Cardiac fibroblast (primary cell): ENCODE results near the gene RAB3C.

Experiments used
- DNase-seq, 2 donors: peaks; one replicate each; pipeline versions ENCODE4 v3.0.0 to v3.0.0-alpha.2; 2010; ENCODE audit warnings: low read depth in 2 of 2
- H3K4me3 ChIP-seq, 2 donors: replicated peaks in 1 of 2; 1 replicate in 1 of 2; 2 replicates in 1 of 2; pipeline ENCODE4 v1.5.1; 2011; ENCODE audit warnings: low read depth in 2 of 2, low read length in 2 of 2, mild to moderate bottlenecking in 2 of 2, moderate library complexity in 1 of 2
- TF ChIP-seq, protein P1 (sequence below): IDR thresholded peaks from one replicate; pipeline ENCODE4 v1.5.1; 2011; ENCODE audit warnings: low read depth, mild to moderate bottlenecking, low read length, inconsistent platforms

Gene RAB3C

GRCh38 chr5:58714046-58714445 is 131.2 kb downstream of the RAB3C start:
- no peak for DNase-seq

DNA sequence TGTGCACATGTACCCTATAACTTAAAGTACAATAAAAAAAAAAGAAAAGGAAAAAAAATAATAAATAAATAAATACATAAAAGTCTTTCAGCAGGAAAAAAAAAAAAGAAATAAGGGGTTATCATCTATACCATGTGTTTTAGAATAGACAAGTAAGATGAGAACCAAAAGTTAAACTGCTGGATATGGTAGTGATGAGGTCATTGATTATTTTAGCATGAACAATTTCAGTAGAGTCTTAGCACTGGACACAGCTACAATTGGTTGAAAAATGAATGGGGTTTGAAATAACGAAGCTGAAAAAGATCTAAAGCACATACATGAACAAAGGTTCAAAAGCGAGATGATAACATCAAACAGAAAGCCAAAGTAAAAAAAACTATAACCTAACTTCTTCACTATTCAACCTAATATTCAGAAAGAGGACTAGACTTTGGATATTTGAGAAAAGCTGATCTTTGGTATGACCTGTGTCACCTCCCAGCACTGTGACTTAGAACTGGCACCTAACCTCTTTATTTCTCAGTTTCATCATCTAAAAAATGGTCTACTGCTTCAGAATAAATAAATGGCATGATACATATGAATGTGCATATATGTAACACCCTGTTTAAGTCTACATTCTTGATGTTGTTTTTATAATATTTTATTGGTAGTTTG is 133.3 kb downstream of the RAB3C start:
- no peak for DNase-seq
- H3K4me3 ChIP-seq, result no peak overlapping the region
- TF ChIP-seq, protein P1, sequence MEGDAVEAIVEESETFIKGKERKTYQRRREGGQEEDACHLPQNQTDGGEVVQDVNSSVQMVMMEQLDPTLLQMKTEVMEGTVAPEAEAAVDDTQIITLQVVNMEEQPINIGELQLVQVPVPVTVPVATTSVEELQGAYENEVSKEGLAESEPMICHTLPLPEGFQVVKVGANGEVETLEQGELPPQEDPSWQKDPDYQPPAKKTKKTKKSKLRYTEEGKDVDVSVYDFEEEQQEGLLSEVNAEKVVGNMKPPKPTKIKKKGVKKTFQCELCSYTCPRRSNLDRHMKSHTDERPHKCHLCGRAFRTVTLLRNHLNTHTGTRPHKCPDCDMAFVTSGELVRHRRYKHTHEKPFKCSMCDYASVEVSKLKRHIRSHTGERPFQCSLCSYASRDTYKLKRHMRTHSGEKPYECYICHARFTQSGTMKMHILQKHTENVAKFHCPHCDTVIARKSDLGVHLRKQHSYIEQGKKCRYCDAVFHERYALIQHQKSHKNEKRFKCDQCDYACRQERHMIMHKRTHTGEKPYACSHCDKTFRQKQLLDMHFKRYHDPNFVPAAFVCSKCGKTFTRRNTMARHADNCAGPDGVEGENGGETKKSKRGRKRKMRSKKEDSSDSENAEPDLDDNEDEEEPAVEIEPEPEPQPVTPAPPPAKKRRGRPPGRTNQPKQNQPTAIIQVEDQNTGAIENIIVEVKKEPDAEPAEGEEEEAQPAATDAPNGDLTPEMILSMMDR, result no peak

More at GRCh38 chr5:58714046-58714445, 131.2 kb downstream of the RAB3C start:
- no peak overlapping the region for H3K4me3 ChIP-seq
- TF ChIP-seq, protein P1, result no peak

GRCh38 chr5:58716713-58717112 is 133.8 kb downstream of the RAB3C start:
- no peak overlapping the region for H3K4me3 ChIP-seq
- no peak for DNase-seq
- TF ChIP-seq, protein P1, result no peak

GRCh38 chr5:58717303-58718007 is 134.6 kb downstream of the RAB3C start:
- no peak for DNase-seq
- no peak overlapping the region for H3K4me3 ChIP-seq
- TF ChIP-seq, protein P1, result no peak

DNA sequence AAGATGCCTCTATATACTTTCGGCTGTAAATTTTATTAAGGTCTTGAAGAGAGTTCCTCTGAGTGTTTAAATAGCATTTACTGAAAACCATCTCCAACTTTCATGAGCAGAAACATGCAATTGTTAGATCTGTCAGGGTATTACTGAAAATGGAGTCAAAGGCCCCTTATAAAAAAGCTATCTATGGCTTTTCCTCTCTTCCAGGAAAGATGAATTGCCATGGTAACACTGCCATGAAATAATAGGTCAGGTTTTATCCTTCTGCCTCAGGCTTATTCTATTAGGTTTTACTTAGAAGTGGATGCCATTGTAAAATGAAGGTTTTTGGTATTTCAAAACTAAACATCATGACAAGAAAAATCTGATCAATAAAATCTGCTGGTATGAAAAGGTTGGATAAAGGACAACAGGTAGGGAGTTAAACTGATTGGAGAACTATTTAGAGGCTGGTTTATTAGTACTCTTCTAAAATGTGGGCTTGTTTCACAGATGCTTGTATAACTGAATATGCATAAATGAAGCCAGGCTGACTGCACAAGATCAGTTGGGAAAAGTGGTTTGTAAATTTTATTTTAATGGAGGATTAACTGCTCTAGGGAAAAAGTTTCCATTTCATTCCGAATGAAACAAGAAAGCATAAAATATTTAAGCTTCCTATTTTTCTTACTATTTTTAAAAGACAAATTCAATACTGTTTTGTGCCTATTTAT is 135.5 kb downstream of the RAB3C start:
- H3K4me3 ChIP-seq, result no peak overlapping the region
- TF ChIP-seq, protein P1, result no peak
- DNase-seq, result no peak

DNA sequence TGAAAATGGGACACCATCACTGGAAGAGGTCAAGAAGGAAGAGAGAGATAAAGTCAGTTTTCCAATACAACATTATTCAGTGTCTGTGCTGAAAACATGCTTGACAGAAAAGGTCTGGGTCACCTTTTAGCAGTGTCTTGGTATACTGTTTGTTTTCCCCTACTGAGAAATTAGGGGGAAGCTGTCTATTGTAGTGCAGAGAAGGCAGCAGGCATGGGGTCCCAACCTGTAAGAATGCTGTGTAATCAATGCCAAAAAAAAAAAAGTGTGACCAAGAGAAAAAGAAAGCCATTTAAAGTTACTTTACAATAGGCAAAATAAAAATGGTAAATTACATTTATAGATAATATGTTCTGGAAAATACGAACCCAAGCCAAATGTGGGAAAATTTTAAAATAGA is 139.3 kb downstream of the RAB3C start:
- TF ChIP-seq, protein P1, result no peak
- DNase-seq, result no peak
- no peak overlapping the region for H3K4me3 ChIP-seq
